ENCODE measurements around the gene ROPN1.

Gene ROPN1

DNA sequence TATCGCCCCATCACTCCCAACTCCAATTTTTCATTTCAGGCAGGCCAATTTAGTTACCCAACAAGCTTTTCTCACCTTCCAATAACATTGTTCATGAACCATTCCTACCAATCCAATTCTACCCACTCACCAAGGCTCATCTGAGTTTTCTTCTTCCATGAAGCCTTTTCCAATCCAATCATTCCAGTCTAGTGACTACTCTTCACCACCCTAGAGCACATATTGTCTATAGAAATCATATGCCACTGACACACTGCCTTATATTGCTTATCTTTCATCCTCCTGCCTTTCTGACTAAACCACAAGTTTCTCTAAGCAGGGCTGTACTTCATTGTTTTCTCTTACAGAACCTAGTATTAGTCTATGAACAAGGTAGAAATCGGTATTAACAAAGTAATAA lies 42.3 kb downstream of the ROPN1 start:
- DNase-seq (ENCODE audit: low read depth in 2 of 2, low spot score in 1 of 2), result no peak

DNA sequence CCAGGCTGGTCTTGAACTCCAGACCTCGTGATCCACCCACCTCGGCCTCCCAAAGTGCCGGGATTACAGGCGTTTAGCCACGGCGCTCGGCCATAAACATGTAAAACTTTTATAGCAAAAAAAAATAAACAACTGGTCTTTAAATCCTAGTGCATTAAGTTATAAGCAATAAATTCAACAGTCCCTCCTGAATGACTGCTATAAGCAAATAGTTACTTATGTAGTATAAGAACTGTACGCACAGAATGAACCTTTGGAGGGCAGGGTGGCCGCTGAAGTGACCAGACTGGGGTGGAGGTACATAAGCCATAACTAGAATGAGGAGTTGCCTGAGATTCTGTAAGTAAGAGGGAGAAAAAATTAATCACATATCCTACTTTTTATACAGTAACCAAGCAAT lies 43.5 kb downstream of the ROPN1 start:
- DNase-seq (ENCODE audit: low read depth in 2 of 2, low spot score in 1 of 2), result no peak

DNA sequence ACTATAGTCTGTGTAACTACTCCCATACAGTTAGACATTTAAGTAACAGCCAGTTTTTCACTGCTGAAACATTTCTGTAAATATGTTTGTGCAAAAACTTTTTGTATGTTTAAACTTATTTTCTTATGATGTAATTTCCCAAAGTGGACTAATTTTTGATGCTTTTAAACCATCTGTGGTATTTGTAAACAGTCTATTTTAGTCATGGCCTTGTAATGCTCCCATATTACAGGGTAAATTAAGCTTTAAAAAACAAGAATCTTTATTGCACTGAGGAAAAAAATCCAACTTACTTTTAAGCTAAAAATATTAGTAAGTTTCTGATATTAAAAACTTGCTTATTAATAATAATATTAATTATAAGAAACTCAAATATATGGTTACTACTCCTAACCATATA lies 44.4 kb downstream of the ROPN1 start:
- no peak for DNase-seq (ENCODE audit: low read depth in 2 of 2, low spot score in 1 of 2)

DNA sequence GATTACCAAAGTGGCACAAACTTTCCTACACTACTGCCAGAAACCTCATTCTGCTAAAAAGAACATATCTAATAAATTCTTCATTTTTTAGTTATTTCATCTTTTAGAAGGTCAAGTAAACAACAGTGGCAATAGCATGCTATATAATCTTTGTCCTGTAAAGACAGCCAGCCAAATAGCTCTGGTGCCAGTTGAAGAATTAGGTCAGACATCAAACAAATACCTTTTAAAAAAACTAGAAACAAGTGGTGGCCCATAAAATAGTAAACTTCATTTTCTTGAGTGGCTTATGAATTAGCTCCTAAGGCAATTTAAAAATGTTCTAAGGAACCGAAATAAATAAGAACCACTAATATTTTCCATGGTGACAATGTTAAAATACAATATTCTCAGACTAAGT lies 50.4 kb downstream of the ROPN1 start:
- DNase-seq (ENCODE audit: low read depth in 2 of 2, low spot score in 1 of 2), result no peak

DNA sequence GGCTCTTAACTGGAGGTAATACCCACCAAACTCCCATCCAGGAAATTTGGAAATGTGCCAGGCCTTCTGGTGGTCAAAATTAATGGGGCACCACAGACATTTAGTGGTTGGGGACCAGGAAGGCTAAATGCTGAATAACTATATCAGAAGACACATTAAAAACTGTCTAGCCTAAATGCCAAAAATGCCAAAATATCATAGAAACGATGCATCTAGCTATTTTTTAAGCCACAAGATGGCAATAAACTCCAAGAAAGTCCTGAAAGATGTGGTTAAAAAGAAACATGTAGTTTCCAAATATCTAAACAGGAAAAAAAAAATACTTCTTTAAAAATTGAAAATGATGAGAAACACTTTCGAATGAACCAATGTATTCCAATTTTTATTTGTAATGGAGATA lies 50.8 kb downstream of the ROPN1 start:
- DNase-seq (ENCODE audit: low read depth in 2 of 2, low spot score in 1 of 2), result no peak

DNA sequence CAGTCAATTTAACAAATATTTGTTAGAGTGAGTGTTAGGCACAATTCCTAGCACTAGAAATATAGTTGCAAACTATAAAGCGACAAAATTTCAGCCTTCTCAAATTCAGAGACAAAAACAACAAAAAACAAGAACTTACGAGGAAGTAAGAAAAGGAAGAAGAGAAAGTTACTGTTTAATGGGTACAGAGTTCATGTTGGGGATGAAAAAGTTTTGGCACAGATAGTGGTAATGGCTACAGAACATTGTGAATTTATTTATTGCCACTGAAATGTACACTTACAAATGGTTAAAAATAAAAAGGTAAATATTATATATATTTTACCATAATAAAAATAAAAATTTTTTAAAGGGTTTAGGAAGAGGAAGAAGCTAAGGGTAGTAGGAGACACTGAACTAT lies 52.2 kb downstream of the ROPN1 start:
- no peak for DNase-seq (ENCODE audit: low read depth in 2 of 2, low spot score in 1 of 2)

DNA sequence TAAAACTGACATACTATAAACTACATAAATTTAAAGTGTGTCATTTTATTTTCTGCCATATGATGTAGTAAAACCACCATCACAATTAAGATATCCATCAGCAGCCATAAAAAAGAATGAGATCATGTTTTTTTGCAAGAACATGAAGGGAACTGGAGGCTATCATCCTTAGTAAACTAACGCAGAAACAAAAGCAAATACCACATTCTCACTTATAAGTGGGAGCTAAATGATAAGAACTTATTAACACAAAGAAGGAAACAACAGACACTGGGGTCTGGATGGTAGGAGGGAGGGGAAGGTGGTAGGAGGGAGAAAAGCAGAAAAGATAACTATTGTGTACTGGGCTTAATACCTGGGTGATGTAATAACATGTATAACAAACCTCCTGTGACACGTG lies 55.5 kb downstream of the ROPN1 start:
- DNase-seq (ENCODE audit: low read depth in 2 of 2, low spot score in 1 of 2), result no peak

DNA sequence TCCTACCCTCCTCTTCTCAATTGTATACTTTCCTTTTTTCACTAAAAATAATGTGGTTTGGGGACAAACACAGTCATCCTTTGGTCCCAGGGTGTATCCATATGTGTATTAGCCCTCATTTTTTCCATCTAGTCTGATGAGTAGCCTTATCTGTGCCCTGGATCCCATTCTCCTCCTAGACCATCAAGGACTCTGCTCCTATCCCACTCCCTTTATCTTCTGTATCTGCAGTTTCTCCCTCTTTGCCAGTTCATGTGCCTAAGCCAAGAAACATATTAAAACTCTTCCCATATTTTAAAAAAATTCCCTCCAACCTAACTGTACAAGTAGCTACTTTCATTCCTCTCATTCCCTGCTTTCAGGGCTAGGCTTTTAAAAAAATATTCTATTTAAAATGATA lies 56.1 kb downstream of the ROPN1 start:
- no peak for DNase-seq (ENCODE audit: low read depth in 2 of 2, low spot score in 1 of 2)

DNA sequence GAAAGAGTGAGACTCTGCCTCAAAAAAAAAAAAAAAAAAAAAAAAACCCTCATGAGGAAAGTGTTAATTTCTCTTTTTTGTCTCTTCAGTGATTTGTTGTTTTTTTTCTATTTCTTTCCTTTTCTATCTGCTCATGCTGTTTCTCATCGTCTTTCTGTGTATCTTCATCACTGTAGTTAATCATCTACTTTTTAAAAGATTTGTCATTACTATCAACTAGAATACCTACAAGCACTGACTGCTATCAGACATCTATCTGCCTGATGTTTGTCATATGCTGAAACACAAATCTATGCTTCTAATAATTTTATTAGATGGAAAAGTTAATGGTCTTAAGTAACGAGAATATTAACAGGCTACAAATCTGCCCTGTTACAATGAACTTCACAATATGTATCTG lies 57.7 kb downstream of the ROPN1 start:
- DNase-seq (ENCODE audit: low read depth in 2 of 2, low spot score in 1 of 2), result no peak

DNA sequence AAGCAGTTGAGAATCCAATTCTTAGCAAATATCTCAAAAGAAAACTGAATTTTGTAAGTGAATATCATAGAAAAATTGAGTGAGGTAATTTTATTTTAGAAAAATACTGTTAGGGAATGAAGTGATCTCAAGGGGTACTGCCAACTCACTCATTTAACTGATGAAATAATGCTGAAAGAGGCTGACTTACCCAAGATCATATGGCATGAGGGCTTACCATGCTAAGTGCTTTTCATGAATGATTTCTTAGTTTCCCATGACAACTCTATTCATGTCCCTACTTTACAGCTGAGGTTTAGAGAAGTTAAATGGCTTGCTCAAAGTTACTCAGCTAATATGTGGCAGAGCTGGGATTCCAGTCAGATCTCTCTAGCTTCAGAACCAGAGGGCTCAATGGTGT lies 61.5 kb downstream of the ROPN1 start:
- no peak for DNase-seq (ENCODE audit: low read depth in 2 of 2, low spot score in 1 of 2)

DNA sequence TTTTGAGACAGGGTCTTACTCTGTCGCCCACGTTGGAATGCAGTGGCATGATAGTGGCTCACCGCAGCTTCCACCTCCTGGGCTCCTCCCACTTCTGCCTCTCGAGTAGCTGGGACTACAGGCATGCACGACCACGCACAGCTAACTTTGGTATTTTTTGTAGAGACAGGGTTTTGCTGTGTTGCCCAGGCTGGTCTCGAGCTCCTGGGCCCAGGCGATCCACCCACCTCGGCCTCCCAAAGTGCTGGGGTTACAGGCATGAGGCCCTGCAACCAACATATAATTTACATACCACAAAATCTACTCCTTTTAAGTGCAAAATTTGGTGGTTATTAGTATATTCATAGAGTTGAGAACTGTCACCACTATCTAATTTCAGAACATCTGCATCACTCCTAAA lies 62.6 kb downstream of the ROPN1 start:
- DNase-seq (ENCODE audit: low read depth in 2 of 2, low spot score in 1 of 2), result no peak

DNA sequence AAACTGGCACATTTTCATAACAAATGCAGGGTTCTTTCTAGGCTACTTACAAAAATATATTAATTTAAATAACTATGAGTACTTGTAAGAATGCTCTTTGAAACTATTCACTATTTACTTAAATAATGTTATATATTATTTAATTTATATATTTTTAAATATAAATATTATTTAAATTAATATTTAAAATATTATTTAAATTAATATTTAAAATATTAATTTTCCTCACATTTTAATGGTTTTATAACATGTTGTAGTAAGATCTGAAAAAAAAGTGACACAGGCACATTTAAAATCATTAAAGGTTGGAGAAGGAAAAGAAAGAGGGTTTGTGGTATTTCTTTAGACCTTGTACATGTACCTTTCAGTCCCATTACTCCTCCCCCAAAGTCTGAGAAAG lies 65.5 kb downstream of the ROPN1 start:
- no peak for DNase-seq (ENCODE audit: low read depth in 2 of 2, low spot score in 1 of 2)

DNA sequence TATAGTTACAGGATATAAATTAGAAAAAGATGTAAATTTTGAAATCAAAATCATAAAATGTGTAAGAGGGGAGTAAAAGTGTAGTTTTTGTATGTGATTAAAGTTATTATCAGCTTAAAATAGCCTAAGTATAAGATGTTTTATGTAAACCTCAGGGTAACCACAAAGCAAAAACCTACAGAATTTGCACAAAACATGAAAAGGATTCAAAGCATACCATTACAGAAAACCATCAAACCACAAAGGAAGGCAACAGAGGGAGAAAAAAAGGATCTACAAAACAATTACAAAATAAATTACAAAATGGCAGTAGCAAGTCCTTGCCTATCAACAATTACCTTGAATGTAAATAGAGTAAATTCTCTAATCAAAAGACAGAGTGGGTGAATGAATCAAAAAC lies 71.1 kb downstream of the ROPN1 start:
- no peak for DNase-seq (ENCODE audit: low read depth in 2 of 2, low spot score in 1 of 2)

DNA sequence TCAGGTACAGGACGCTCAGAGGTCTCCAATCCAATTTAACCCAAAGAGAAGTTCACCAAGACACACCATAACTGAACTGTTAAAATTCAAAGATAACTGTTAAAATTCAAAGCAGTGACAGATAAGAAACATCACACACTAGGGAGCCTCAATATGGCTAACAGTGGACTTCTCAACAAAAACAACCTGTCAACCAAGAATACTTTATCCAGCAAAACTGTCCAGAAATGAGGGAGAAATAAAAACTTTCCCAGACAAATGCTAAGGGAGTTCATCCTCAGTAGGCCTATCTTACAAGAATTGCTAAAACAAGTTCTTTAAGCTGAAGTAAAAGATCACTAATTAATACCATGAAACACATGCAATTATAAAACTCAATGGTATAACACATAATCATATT lies 71.5 kb downstream of the ROPN1 start:
- no peak for DNase-seq (ENCODE audit: low read depth in 2 of 2, low spot score in 1 of 2)

DNA sequence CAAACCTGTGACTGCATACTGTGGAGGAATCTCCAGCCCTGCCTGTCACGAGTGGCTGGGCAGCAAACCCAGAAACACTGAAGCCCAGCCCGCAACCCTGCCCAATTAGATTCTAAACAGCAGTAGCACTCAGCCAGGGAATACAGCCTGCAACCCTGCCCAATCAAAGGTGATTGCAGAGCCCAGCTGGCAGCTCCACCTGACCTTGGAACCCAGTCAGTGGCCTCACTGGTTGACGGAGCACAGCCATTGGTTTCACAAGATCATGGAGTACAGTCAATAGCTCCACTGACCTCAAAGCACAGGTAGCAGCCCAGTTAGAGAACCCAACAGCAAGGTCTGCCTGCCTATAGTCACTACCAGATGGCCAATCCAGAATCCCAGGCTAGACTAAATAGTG lies 72.6 kb downstream of the ROPN1 start:
- no peak for DNase-seq (ENCODE audit: low read depth in 2 of 2, low spot score in 1 of 2)

Measured in stimulated activated CD8-positive, alpha-beta memory T cell treated with anti-CD3 and anti-CD28 coated beads, Interleukin-4, amount 100 ng/mL, for 1 hour (primary cell).